GM18907 (cell line): ENCODE measurements around the gene RSL1D1.

Experiments used
- ATAC-seq: cut with Tn5 transposase; IDR thresholded peaks from one replicate; pipeline ENCODE4 v1.9.1; 2021; ENCODE audit warnings: mild to moderate bottlenecking, moderate library complexity; ENCODE audit not compliant: unreplicated experiment

The RSL1D1 gene

DNA sequence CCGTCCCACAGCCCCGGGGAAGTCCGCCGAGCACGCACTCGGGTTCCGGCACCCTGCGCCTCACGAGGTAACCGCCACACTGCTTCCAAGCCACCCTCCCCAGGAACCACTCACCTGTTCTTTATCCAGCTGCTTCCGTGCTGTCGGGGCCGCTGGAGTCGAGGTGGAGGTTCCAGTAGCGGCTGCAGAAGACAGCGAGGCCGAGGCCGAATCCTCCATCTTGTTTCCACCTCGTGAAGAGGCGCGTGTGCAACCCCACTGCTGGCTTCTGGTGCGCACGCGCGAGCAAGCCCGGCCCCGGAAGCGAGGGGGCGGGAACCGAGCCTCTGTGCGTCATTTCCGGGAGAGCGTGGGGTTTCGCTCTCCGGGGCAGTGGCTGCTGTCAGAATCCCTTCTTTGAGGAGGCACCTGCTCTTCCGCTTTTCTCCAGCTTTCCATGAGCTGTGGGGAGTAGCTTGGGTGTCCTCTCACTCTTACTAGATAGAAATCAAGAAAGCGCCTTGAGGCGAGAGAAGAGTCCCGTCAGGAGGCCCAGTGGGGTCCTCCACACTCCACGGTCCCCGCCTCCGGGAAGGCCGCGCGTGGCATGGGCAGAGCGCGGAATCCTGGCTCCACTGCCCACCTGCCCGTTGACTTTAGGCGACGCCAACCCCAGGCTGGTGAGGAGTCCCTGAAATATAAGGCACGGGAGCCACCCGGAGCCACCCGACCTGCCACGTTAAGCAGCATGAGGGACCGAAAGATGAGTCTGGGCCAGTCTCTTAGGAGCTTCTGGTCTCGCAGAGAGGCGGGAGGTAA, at the start of gene RSL1D1:
Gene RSL1D1 (minus strand): TSS at position 249 of the 798 bp plus-strand sequence. CDS start 30 bp downstream, at position 219.
- ATAC-seq = peak; percentile 82

GRCh38 chr16:11901091-11901490, 49.7 kb upstream of the RSL1D1 start:
- ATAC-seq = no peak

DNA sequence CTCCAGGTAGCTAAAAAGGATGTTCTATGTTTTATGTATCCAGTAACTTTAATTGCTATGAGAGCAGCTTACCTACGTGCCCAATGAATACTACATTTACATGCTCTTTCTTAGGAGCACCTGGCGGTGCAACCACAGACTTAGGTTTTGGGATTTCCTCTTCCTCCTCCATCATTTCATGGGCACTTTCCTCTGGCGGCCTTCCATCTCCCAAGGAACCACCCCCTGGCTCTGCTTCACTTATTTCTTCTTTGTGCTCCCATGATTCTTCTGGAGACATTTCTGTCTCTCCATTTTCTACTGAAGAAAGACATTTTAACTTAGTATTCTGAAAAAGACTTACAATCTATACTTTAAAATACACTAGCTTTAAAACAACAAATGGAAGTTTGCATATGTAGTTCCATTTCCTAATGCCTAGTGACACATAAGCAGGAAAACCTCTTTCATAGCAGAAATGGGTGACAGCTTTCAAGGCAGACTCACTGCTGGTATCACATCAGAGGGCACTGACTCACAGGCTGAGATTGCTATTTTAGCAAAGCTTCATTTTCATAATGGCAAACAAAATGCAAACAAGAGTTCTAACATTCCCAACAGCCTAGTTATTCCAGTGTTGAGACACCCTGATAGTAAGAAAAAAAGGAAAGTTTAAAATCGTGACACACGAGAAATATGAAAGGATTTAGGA, 45.3 kb upstream of the RSL1D1 start:
- no peak for ATAC-seq

GRCh38 chr16:11893571-11893970, 42.2 kb upstream of the RSL1D1 start:
- no peak for ATAC-seq

GRCh38 chr16:11892761-11893160, 41.4 kb upstream of the RSL1D1 start:
- ATAC-seq = no peak

GRCh38 chr16:11890231-11890965, 39.1 kb upstream of the RSL1D1 start:
- no peak for ATAC-seq

DNA sequence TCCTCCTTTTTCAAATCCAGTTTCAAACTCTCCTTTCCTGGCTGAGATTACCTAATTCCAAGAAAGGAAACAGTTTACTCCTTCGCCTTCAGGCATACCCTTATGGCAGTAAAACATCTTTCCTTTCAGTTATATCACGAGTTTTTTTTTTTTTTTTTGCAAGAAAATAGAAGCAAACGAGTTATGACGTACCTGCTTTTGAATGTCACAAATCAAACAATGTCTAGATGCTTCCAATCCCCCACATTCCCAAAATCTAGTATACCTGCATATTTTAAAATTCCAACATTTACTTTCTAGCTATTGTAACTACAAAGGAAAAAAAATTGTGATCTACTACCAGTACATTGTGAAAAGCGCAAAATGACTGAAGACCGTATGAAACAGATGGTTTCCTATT, 35.5 kb upstream of the RSL1D1 start:
- ATAC-seq = no peak

DNA sequence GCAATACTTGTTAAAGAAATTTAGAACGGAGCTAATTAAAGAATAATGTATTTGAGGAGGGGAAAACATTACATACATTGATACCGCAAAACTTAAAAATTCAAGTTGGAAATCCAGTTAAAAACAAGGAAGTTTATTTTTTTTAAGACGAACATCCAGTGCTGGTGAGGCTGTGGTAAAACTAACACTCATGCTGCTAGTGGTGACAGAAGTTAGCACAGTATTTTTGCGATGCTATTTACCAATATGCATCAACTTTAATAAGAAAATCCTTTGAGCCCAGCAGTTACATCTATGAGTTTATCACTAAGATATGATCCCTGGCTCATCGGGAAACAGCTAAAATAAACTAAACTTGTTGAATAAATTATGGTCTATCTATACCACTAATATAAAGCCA, 32.7 kb upstream of the RSL1D1 start:
- no peak for ATAC-seq

DNA sequence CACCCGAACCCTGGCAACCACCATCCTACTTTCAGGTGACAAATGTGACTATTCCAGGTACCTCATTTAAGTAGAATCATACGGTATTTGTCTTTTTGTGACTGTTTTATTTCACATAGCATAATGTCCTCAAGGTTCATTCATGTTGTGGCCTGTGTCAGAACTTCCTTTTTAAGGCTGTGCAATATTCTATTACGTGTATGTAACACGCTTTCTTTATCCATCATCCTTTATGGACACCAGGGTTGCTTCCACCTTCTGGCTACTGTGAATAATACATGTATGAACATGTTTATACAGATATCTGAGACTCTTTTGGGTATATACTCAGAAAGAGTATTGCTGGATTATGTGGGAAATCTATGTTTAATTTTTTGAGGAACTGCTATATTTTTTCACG, 28.7 kb upstream of the RSL1D1 start:
- no peak for ATAC-seq

DNA sequence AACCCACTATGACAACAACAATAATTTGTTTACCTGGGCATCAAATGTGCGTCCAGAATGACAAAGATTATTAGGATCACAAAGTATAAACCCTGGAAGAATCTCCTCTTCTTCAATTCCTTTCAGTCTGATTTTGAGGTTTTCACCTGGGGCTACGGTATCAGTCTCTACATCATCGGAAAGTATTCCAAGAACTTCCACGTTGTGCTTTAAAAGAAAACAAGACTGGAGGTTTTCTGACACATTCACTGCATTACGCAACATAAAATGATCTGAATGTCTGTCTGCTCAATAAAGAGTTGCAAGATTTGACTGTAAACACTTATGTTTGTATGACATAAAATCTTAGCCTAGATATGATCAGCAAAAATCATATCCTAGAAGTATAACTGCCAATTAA, 26.0 kb upstream of the RSL1D1 start:
- ATAC-seq = no peak

- ATAC-seq = no peak
Observed at GRCh38 chr16:11876306-11876705, 25.0 kb upstream of the RSL1D1 start.

GRCh38 chr16:11875721-11876120, 24.4 kb upstream of the RSL1D1 start:
- ATAC-seq = no peak

GRCh38 chr16:11871193-11871592, 19.9 kb upstream of the RSL1D1 start:
- no peak for ATAC-seq

GRCh38 chr16:11870399-11870798, 19.1 kb upstream of the RSL1D1 start:
- no peak for ATAC-seq

- no peak for ATAC-seq
Observed at GRCh38 chr16:11869353-11870228, 18.2 kb upstream of the RSL1D1 start.

GRCh38 chr16:11868412-11868980, 17.2 kb upstream of the RSL1D1 start:
- ATAC-seq = no peak

DNA sequence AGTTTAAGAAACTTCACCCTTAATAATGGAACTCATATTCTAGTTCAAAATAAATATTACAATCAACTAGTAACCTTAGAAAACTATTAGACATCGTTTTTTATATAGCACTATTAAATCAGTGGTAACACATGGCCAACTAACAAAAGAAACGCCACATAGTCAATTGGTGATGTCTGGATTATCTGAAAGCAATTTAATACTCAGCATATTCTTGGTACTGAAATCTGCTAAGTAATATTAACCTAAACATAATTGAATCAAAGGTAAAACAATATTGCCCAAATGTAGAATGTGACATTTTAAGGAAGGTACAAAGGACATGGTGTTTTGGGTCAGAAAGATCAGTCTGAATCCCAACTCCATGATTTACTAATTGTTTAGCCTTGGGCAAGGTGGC, 11.1 kb upstream of the RSL1D1 start:
- ATAC-seq = no peak

- no peak for ATAC-seq
Observed at GRCh38 chr16:11857161-11857560, 5.8 kb upstream of the RSL1D1 start.

GRCh38 chr16:11852092-11852809, 909 bp upstream of the RSL1D1 start:
- peak; percentile 5 for ATAC-seq

GRCh38 chr16:11848842-11849241, 2.5 kb downstream of the RSL1D1 start:
- ATAC-seq = no peak
